GM19193 (cell line): ENCODE measurements around the gene PGBD1.
A peak's percentile ranks its signal among the peaks of the same experiment; 100 is the strongest.

Experiments
- POLR2A ChIP-seq: IDR thresholded peaks from 4 replicates; pipeline ENCODE4 v1.6.1; 2011; ENCODE audit not compliant: insufficient read depth, insufficient read length; ENCODE audit errors: extremely low read depth

Gene PGBD1

GRCh38 chr6:28281288-28282064 lies at the start of gene PGBD1:
Gene PGBD1, plus strand, starts transcription at chr6:28281572. Its CDS starts 2,242 bp downstream, at chr6:28283814.
- TF ChIP-seq POLR2A, result peak; percentile 77

GRCh38 chr6:28232785-28233184 lies 48.6 kb upstream of the PGBD1 start:
- TF ChIP-seq POLR2A, result no peak

- no peak for TF ChIP-seq POLR2A
Measured at GRCh38 chr6:28235912-28236452, 45.4 kb upstream of the PGBD1 start.

- TF ChIP-seq POLR2A, result no peak
Measured at GRCh38 chr6:28239636-28240035, 41.7 kb upstream of the PGBD1 start.

- TF ChIP-seq POLR2A, result no peak
Measured at GRCh38 chr6:28240471-28240870, 40.9 kb upstream of the PGBD1 start.

- no peak for TF ChIP-seq POLR2A
Measured at GRCh38 chr6:28243946-28244345, 37.4 kb upstream of the PGBD1 start.

GRCh38 chr6:28245206-28245941 lies 36.0 kb upstream of the PGBD1 start:
- TF ChIP-seq POLR2A, result no peak

GRCh38 chr6:28248916-28249315 lies 32.5 kb upstream of the PGBD1 start:
- no peak for TF ChIP-seq POLR2A

- no peak for TF ChIP-seq POLR2A
Measured at GRCh38 chr6:28250747-28251146, 30.6 kb upstream of the PGBD1 start.

GRCh38 chr6:28251661-28252008 lies 29.7 kb upstream of the PGBD1 start:
- no peak for TF ChIP-seq POLR2A

GRCh38 chr6:28252009-28252975 lies 29.1 kb upstream of the PGBD1 start, which contains the start of gene ZKSCAN4:
Gene ZKSCAN4, minus strand, starts transcription at chr6:28252269. Its CDS starts 289 bp downstream, at chr6:28251980.
- peak; percentile 48 for TF ChIP-seq POLR2A

GRCh38 chr6:28254121-28254519 lies 27.3 kb upstream of the PGBD1 start:
- no peak for TF ChIP-seq POLR2A

- TF ChIP-seq POLR2A, result no peak
Measured at GRCh38 chr6:28257042-28257441, 24.3 kb upstream of the PGBD1 start.
